Neural cell (in vitro differentiated cells): ENCODE data around the gene TEX11.

ENCODE experiments used
- CTCF ChIP-seq: fragments of 450-650 bp; IDR thresholded peaks from 2 replicates; pipeline ENCODE4 v1.5.1; 2014; ENCODE audit warnings: antibody characterized with exemption, mild to moderate bottlenecking, moderate library complexity; ENCODE audit not compliant: poor library complexity, severe bottlenecking
- EZH2 ChIP-seq: fragments of 200-600, 300-800 bp; shearing (Covaris generic), sonication (generic); IDR thresholded peaks from 2 replicates; pipeline ENCODE4 v1.6.1; 2014; ENCODE audit warnings: antibody characterized with exemption, low read length, borderline replicate concordance, mild to moderate bottlenecking; ENCODE audit not compliant: insufficient read depth, poor library complexity, severe bottlenecking
- MXI1 ChIP-seq: fragments of 450-650 bp; conservative IDR thresholded peaks from 2 replicates; pipeline ENCODE4 v1.6.1; 2014; ENCODE audit warnings: antibody characterized with exemption, mild to moderate bottlenecking; ENCODE audit not compliant: poor library complexity, severe bottlenecking
- POLR2AphosphoS5 ChIP-seq: IDR thresholded peaks from 2 replicates; pipeline ENCODE4 v1.6.1; 2012
- REST ChIP-seq: IDR thresholded peaks from 2 replicates; pipeline ENCODE4 v1.6.1; 2012; ENCODE audit warnings: borderline replicate concordance
- TAF1 ChIP-seq: IDR thresholded peaks from 2 replicates; pipeline ENCODE4 v1.6.1; 2012; ENCODE audit warnings: low read depth

GRCh38 chrX:70921709-70922352 lies 13.3 kb upstream of the TEX11 start:
- TF ChIP-seq EZH2 = no peak
- TF ChIP-seq CTCF = no peak
- TF ChIP-seq MXI1 = no peak
- TF ChIP-seq POLR2AphosphoS5 = no peak
- TF ChIP-seq TAF1 = no peak
- TF ChIP-seq REST = no peak
